Neutrophil (primary cell): ENCODE data around the gene CAST.

Source experiments
- H3K27ac ChIP-seq: fragments of 200-600 bp; sonication (generic); 2 replicates; pipeline ENCODE4 v1.5.1; 2016; ENCODE audit warnings: mild to moderate bottlenecking, moderate library complexity
- H3K27me3 ChIP-seq: fragments of 200-600 bp; sonication (generic); 2 replicates; pipeline ENCODE4 v1.6.0; 2016; ENCODE audit warnings: mild to moderate bottlenecking
- H3K36me3 ChIP-seq: fragments of 200-600 bp; sonication (generic); 2 replicates; pipeline ENCODE4 v1.5.1; 2017
- H3K4me1 ChIP-seq, 2 experiments: fragments of 200-600 bp in 1 of 2; sonication (generic) in 1 of 2; 1 replicate in 1 of 2; 2 replicates in 1 of 2; pipeline versions ENCODE4 v1.5.1 to v1.6.1; 2013 to 2016; ENCODE audit warnings: low read depth in 1 of 2, low read length in 1 of 2, mild to moderate bottlenecking in 1 of 2, moderate library complexity in 1 of 2; ENCODE audit not compliant: control insufficient read depth in 1 of 2, insufficient read depth in 1 of 2
- H3K4me3 ChIP-seq, 2 experiments: fragments of 200-600 bp in 1 of 2; sonication (generic) in 1 of 2; 1 replicate in 1 of 2; 2 replicates in 1 of 2; pipeline ENCODE4 v1.5.1; 2013 to 2016; ENCODE audit warnings: low read depth in 1 of 2, low read length in 1 of 2, mild to moderate bottlenecking in 1 of 2, moderate library complexity in 1 of 2
- H3K9me3 ChIP-seq: fragments of 200-600 bp; sonication (generic); 2 replicates; pipeline ENCODE4 v1.5.1; 2016
- TF ChIP-seq, protein P1 (sequence below): fragments of 200-600 bp; sonication (generic); IDR thresholded peaks from 2 replicates; pipeline ENCODE4 v1.5.1; 2016; ENCODE audit warnings: antibody characterized with exemption

The CAST gene

DNA sequence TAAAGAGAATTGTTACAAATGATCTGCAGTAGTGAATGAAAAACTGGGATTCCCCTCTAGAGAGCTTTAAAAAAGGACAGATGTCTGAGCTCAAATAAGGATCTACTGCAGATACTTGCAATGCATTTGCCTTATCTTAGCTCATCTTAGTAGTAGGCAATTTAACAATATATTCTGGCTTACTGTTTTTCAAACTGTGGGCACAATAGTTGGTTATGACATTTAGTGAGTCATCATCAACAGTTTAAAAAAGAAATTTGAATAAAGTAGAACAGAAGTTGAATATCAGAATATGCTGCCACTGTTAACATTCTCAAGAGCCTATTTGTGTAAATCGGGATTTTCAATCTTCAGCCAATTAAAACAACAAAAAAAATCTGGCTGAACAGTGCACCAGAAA lies 6.7 kb upstream of the CAST start:
- TF ChIP-seq, protein P1, sequence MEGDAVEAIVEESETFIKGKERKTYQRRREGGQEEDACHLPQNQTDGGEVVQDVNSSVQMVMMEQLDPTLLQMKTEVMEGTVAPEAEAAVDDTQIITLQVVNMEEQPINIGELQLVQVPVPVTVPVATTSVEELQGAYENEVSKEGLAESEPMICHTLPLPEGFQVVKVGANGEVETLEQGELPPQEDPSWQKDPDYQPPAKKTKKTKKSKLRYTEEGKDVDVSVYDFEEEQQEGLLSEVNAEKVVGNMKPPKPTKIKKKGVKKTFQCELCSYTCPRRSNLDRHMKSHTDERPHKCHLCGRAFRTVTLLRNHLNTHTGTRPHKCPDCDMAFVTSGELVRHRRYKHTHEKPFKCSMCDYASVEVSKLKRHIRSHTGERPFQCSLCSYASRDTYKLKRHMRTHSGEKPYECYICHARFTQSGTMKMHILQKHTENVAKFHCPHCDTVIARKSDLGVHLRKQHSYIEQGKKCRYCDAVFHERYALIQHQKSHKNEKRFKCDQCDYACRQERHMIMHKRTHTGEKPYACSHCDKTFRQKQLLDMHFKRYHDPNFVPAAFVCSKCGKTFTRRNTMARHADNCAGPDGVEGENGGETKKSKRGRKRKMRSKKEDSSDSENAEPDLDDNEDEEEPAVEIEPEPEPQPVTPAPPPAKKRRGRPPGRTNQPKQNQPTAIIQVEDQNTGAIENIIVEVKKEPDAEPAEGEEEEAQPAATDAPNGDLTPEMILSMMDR, result no peak
- Histone ChIP-seq H3K27ac (no peak overlapping the region), H3K4me1 (peaks cover 0 to 1% of the 10 kb centered on the region in 2 experiments), H3K36me3 (no peaks in the 10 kb centered on the region), H3K9me3 (no peaks in the 10 kb centered on the region), H3K27me3 (peaks cover 27% of the 10 kb centered on the region), H3K4me3 (no peak overlapping the region)

DNA sequence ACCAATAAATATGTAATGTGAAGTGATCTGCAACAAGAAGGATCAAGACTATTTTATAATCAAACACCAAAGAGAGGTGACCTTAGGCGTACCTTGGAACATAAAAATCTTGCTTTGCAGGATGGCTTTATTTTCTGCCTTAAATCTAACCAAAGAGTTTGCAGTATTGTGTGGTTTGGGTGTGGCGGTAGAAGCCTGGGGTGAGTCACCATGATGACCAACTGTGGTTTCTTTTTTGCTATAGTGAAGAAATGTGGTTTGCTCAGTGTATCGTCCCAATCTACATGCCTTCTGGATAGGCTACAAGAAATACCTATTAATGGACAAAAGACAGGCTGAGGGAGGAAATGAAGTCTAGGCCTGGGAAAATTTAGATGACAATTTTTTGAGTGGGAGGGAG lies 5.1 kb upstream of the CAST start:
- H3K27me3 ChIP-seq, result peaks cover 27% of the 10 kb centered on the region
- no peaks in the 10 kb centered on the region for H3K36me3 ChIP-seq
- H3K4me3 ChIP-seq, result no peak overlapping the region
- H3K4me1 ChIP-seq, result peaks cover 3 to 11% of the 10 kb centered on the region in 2 experiments
- H3K27ac ChIP-seq, result no peak overlapping the region
- H3K9me3 ChIP-seq, result no peaks in the 10 kb centered on the region
- TF ChIP-seq, protein P1, result no peak

DNA sequence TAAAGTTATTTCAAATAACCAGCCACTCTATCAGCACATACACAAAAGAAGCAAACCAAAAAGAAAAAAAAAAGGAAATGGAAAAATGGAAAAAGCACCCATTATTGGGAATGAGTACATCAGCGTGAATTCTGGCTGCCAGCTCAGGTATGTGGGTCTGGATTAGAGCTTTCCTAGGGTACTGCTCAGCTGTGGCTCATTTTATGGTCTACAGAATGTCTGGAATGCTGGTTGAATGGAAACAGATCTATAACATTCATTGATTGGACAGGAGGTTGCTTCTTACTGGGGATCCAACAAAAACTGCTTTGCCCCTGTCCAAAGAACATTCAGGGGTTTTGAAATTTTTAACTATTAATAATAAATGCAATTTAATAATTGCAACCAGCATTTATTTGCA lies 3.9 kb upstream of the CAST start:
- Histone ChIP-seq H3K27me3 (peaks cover 19% of the 10 kb centered on the region), H3K4me1 (peaks cover 8 to 15% of the 10 kb centered on the region in 2 experiments), H3K27ac (no peak overlapping the region), H3K9me3 (no peaks in the 10 kb centered on the region), H3K4me3 (no peak overlapping the region), H3K36me3 (no peaks in the 10 kb centered on the region)
- TF ChIP-seq, protein P1, result no peak

DNA sequence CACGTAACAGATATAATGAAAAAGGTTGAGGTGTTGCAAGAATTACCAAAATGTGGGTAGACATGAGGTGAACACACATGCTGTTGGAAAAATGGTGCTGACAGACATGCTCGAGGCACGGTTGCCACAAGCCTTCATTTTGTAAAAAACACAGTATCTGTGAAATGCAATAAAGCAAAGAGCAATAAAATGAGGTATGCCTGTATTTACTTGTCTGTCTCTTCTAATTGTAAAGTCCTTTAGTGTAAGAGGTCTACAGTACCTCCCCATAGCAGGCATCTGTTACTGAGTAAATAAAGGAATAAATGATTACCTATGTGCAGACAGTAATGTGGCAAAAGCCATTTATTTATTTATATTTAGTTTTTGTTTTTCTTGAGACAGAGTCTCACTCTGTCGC lies 3.0 kb upstream of the CAST start:
- Histone ChIP-seq H3K4me3 (no peak overlapping the region), H3K36me3 (no peaks in the 10 kb centered on the region), H3K4me1 (peaks cover 13 to 22% of the 10 kb centered on the region in 2 experiments), H3K27me3 (peaks cover 19% of the 10 kb centered on the region), H3K27ac (no peak overlapping the region), H3K9me3 (no peaks in the 10 kb centered on the region)
- TF ChIP-seq, protein P1, result no peak

DNA sequence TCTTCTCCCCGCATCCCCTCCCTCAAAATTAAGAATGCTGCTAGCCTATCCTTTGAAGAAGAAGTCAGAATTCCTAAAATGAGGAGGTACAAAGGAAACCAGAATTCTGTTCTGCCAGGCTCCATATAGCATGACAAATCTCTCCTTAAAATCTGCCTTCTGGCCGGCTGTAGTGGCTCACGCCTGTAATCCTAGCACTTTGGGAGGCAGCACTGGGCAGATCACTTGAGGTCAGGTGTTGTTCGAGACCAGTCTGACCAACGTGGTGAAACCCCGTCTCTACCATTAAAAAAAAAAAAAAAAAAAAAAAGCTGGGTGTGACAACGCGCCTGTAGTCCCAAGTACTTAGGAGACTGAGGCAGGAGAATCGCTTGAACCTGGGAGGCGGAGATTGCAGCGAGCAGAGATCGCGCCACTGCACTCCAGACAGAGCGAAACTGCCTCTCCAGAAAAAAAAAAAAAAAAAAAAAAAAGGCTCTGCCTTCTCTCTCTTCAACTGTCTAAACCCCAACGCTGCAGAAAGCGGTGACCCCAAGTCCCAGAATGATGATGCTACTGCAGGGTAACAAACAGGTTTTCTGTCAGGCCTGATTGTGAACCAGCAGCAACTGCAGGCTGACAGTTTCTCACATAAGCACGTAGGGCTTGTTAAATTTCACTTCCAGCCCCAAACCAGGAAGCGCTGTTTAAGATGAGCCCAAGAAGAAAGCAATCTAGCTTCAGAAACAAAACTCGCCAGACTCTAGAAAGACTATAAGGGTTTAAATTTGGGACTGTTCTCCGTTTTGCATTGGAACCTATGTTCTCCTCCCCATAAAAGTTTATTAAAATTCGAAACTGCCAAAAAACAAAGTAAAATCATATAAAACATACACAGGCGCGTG lies 963 bp upstream of the CAST start:
- H3K4me1 ChIP-seq, result peaks cover 13 to 23% of the 10 kb centered on the region in 2 experiments
- peak overlapping the region; percentile 90 to 94 for H3K4me3 ChIP-seq
- H3K9me3 ChIP-seq, result no peaks in the 10 kb centered on the region
- TF ChIP-seq, protein P1, result no peak
- H3K36me3 ChIP-seq, result no peaks in the 10 kb centered on the region
- H3K27ac ChIP-seq, result peak overlapping the region; percentile 90
- H3K27me3 ChIP-seq, result peaks cover 7% of the 10 kb centered on the region
